Ovary (tissue), 9 donors: ENCODE results near the gene KRTAP10-8. TPM values are rescaled to one million over a fixed set of nuclear protein-coding genes. Genes with fewer than 3 reads are reported as not detected.
"Not testable (repeated sequence)": the region's sequence is repeated elsewhere in the genome, so short reads cannot be mapped to it uniquely, and the experiment has no call there.

Experiments
- DNase-seq, 5 donors: peaks; one replicate each; pipeline ENCODE4 v3.0.0-alpha.2; 2019 to 2020
- H3K27ac ChIP-seq, 2 donors: fragments of 200-600 bp; one replicate each; pipeline versions ENCODE4 v1.5.1 to v1.8.0; 2019 to 2022
- H3K27me3 ChIP-seq: fragments of 200-600 bp; one replicate; pipeline ENCODE4 v1.8.0; 2022
- H3K36me3 ChIP-seq: fragments of 200-600 bp; sonication (generic); one replicate; pipeline ENCODE4 v1.5.1; 2019
- H3K4me1 ChIP-seq: one replicate; pipeline ENCODE4 v1.8.1; 2013; ENCODE audit warnings: mild to moderate bottlenecking, moderate library complexity; ENCODE audit not compliant: insufficient read depth
- H3K4me3 ChIP-seq: fragments of 200-600 bp; sonication (generic); one replicate; pipeline ENCODE4 v1.5.1; 2017
- H3K9me3 ChIP-seq, 2 donors: fragments of 200-600 bp in 1 of 2; sonication (generic) in 1 of 2; one replicate each; pipeline versions ENCODE4 v1.5.1 to v1.8.1; 2013 to 2019; ENCODE audit warnings: mild to moderate bottlenecking in 1 of 2, moderate library complexity in 1 of 2
- EP300 ChIP-seq: sonication (generic); formaldehyde crosslinking; IDR thresholded peaks from one replicate; pipeline ENCODE4 v1.6.1; 2017; ENCODE audit warnings: antibody characterized with exemption
- POLR2A ChIP-seq: fragments of 450-650 bp; IDR thresholded peaks from one replicate; pipeline ENCODE4 v1.6.1; 2017; ENCODE audit warnings: antibody characterized with exemption, mild to moderate bottlenecking, moderate library complexity
- WGBS, 3 donors: extraction: QIAGEN DNeasy Blood & Tissue Kit in 1 of 3; methylation state at CpG; one replicate each; pipeline versions ENCODE4 v1.1.5 to v1.1.7; 2013 to 2017; 5-methylcytosine and 5-hydroxymethylcytosine counted together
- intact Hi-C, 4 donors: fragments of 100-400 bp; cut with DNase I; formaldehyde crosslinking; loops; one replicate each; pipeline versions ENCODE4 v1.11.0 to v1.15.1; 2022 to 2023
- polyA plus RNA-seq, 2 donors: library from polyadenylated mRNA; stranded (reverse); fragments of 200-250 nt in 1 of 2; fragments of 350-450 nt in 1 of 2; fragmentation: Illumina TruSeq in 1 of 2; extraction: RNeasy Lipid Tissue Mini Kit (QIAGEN cat#74804) in 1 of 2; gene quantifications; one replicate each; pipeline ENCODE4 v1.2.3, GENCODE V29; 2013 to 2014
- total RNA-seq, 7 donors: library from RNA; depleted of rRNA in 2 of 7; stranded (reverse); fragments of >200 nt in 2 of 7; fragmentation: NEBNext Ultra II Directional in 3 of 7; extraction: Animal tissue kit (Norgen Biotek cat#: 25700) in 3 of 7; gene quantifications; one replicate each; pipeline versions ENCODE4 v1.1.0 to v1.2.4, GENCODE V29; 2016 to 2023
- TF ChIP-seq, protein P1 (sequence below), 3 donors: fragments of 450-650 bp in 2 of 3; fragments of 200-600 bp in 1 of 3; IDR thresholded peaks; one replicate each; pipeline versions ENCODE4 v1.5.1 to v1.8.0; 2016 to 2022; ENCODE audit warnings: antibody characterized with exemption in 3 of 3, mild to moderate bottlenecking in 1 of 3
- donor health status: DM: no; HTN: no; CAD: no; lungs with moderate emphysema.
- donor health status: DM: no; HTN: no; CAD: no.
- donor health status: Bipolar disorder and iron deficiency.
- donor health status: DM: yes; HTN: yes; CAD: no.
- donor health status: DM: no; HTN: no; CAD: no.
- donor health status: DM: yes; HTN: yes; CAD: no.

Gene KRTAP10-8
- total and polyA plus RNA-seq, 9 donors = not detected

DNA sequence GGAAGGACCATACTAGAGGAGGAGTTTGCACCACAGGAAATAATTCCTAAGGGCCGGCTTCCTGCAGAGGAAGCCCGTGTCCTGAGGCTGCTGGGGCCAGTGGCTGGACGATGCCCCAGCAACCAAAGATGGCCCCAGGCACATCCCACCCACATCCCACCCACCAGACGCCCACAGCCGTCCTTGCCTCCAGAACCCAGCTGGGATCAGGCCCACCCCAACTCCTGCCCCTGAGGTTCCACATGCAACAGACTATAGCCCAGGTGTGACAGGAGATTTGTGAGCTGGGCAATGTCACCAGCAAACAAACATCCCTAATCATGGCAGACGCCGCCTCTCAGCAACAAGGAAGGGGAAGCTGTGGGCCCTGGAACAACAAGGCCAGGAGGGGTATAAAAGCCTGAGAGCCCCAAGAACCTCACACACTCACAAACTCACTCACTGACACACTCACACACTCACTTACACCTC, 14.8 kb downstream of the KRTAP10-8 start, which contains the start of gene KRTAP10-9:
TSS of gene KRTAP10-9 (plus strand) at position 421 of the 471 bp plus-strand sequence. CDS start 79 bp downstream, outside the sequence.
- peaks cover 0 to 5% of the 10 kb centered on the region in 2 donors for H3K9me3 ChIP-seq
- intact Hi-C loops = no loop called here
- H3K27me3 ChIP-seq = no peaks in the 10 kb centered on the region
- WGBS, 3 donors = 47 to 59% (median 55%) methylated on average over 7 of the region's 7 CpGs
- no peaks in the 10 kb centered on the region for H3K4me1 ChIP-seq
- H3K4me3 ChIP-seq = no peak within 1 kb of the TSS
- no peak within 1 kb of the TSS for H3K27ac ChIP-seq
- DNase-seq = no peak
- H3K36me3 ChIP-seq = no peaks in the 10 kb centered on the region
- TF ChIP-seq, protein P1, sequence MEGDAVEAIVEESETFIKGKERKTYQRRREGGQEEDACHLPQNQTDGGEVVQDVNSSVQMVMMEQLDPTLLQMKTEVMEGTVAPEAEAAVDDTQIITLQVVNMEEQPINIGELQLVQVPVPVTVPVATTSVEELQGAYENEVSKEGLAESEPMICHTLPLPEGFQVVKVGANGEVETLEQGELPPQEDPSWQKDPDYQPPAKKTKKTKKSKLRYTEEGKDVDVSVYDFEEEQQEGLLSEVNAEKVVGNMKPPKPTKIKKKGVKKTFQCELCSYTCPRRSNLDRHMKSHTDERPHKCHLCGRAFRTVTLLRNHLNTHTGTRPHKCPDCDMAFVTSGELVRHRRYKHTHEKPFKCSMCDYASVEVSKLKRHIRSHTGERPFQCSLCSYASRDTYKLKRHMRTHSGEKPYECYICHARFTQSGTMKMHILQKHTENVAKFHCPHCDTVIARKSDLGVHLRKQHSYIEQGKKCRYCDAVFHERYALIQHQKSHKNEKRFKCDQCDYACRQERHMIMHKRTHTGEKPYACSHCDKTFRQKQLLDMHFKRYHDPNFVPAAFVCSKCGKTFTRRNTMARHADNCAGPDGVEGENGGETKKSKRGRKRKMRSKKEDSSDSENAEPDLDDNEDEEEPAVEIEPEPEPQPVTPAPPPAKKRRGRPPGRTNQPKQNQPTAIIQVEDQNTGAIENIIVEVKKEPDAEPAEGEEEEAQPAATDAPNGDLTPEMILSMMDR (IDR thresholded peaks at IDR 0.05) = no peak
- TF ChIP-seq EP300 (no peak), POLR2A (no peak)

DNA sequence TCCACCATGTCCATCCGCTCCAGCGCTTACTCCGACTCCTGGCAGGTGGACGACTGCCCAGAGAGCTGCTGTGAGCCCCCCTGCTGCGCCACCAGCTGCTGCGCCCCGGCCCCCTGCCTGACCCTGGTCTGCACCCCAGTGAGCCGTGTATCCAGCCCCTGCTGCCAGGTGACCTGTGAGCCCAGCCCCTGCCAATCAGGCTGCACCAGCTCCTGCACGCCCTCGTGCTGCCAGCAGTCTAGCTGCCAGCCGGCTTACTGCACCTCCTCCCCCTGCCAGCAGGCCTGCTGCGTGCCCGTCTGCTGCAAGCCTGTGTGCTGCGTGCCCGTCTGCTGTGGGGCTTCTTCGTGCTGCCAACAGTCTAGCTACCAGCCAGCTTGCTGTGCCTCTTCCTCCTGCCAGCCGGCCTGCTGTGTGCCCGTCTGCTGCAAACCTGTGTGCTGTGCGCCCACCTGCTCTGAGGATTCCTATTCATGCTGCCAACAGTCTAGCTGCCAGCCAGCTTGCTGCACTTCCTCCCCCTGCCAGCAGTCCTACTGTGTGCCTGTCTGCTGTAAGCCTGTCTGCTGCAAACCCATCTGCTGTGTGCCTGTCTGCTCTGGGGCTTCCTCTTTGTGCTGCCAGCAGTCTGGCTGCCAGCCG, 15.4 kb downstream of the KRTAP10-8 start:
- H3K27me3 ChIP-seq, H3K4me3 ChIP-seq, DNase-seq, H3K4me1 ChIP-seq, intact Hi-C loops, H3K9me3 ChIP-seq, H3K36me3 ChIP-seq, H3K27ac ChIP-seq: not testable (repeated sequence)
- WGBS, 3 donors = 67 to 81% (median 72%) methylated on average over 14 to 20 of the region's 20 CpGs

DNA sequence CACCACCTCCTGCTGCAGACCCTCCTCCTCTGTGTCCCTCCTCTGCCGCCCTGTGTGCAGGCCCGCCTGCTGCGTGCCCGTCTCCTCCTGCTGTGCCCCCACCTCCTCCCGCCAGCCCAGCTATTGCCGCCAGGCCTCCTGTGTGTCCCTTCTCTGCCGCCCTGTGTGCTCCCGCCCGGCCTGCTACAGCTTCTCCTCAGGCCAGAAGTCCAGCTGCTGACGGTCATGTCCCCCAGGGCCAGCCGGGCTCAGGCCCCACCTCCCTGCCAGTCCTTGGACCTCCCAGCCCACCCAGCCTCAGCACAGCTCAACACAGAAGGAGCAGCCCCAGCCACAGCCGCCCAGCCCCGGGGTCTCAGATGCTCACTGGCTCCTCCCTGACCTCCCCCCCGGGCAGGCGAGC, 16.0 kb downstream of the KRTAP10-8 start:
- H3K36me3 ChIP-seq, H3K4me3 ChIP-seq, H3K27me3 ChIP-seq, DNase-seq, H3K4me1 ChIP-seq, H3K9me3 ChIP-seq, H3K27ac ChIP-seq, intact Hi-C loops: not testable (repeated sequence)
- WGBS, 3 donors = 21 to 32% (median 22%) methylated on average over 13 to 15 of the region's 15 CpGs

DNA sequence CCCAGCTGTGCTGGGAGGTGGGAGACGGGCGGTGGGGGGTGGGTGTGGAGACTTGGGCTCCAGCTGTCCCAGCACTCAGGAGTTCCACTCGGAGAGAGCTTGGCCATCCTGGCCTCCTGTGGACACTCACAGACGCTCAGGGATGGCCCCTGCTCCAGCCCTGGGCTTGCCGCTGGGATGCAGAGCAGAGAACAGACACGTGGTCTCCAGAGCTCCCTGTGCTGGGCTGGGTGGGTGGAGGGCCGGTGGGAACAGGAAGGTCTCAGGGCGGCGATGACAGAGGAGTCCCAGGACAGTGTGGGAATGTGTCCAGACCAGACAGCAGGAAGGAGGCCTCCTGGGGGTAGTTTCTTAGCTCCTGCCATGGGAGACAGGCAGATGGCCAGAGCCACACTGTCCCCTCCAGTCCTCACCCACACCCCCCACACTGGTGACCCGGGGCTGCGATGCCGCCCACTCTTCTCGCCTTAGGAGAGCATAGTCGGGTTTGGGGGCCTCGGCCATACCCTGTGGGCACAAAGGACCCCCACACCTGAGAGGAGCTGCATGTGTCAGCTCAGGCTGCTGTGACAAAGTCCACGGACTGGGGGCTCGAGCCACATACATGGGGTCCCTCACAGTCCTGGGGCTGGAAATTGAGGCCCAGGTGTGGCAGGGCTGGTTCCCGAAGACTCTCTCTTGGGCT, 17.0 kb downstream of the KRTAP10-8 start:
- Histone ChIP-seq H3K4me1 (no peaks in the 10 kb centered on the region), H3K27me3 (no peaks in the 10 kb centered on the region), H3K4me3 (no peak overlapping the region), H3K9me3 (peaks cover 0 to 2% of the 10 kb centered on the region in 2 donors), H3K27ac (no peak overlapping the region), H3K36me3 (no peaks in the 10 kb centered on the region)
- no peak for DNase-seq
- TF ChIP-seq, protein P1 (IDR thresholded peaks at IDR 0.05) = no peak
- TF ChIP-seq EP300 (no peak), POLR2A (no peak)
- WGBS, 3 donors = 64 to 66% (median 64%) methylated on average over 18 of the region's 18 CpGs
- intact Hi-C loops = no loop called here

DNA sequence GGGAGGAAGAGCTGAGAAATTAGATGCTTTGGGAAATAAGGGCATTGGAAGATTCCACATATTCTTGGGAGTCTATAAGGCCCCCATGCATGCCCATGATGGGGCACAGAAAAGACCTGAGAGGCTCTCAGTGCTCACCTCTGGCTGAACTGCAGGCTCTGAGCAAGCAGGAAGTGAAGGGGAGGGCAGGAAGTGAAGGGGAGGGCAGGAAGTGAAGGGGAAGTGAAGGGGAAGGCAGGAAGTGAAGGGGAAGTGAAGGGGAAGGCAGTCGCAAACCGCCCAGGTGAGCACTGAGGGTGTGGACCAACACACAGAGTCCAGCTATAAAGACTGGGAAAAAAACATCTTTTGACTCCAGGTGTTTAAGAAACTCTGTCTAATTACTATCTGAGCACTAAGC, 18.6 kb downstream of the KRTAP10-8 start:
- Histone ChIP-seq H3K4me1 (no peaks in the 10 kb centered on the region), H3K4me3 (no peak overlapping the region), H3K9me3 (no peaks in the 10 kb centered on the region), H3K27ac (no peak overlapping the region), H3K36me3 (no peaks in the 10 kb centered on the region), H3K27me3 (no peaks in the 10 kb centered on the region)
- no peak for DNase-seq
- TF ChIP-seq POLR2A = no peak
- TF ChIP-seq EP300 = no peak
- TF ChIP-seq, protein P1 (IDR thresholded peaks at IDR 0.05) = no peak
- intact Hi-C loops = no loop called here
- 83 to 90% (median 85%) methylated on average over 2 of the region's 2 CpGs for WGBS, 3 donors
